Choroid plexus epithelial cell (primary cell): ENCODE measurements around the gene EFR3B.
"Not testable (repeated sequence)": the region's sequence is repeated elsewhere in the genome, so short reads cannot be mapped to it uniquely, and the experiment has no call there.

ENCODE experiments used
- DNase-seq: peaks from one replicate; pipeline ENCODE4 v3.0.0-alpha.2; 2010; ENCODE audit warnings: low read depth
- H3K4me3 ChIP-seq: 2 replicates; pipeline ENCODE4 v1.5.1; 2011; ENCODE audit warnings: low read depth, mild to moderate bottlenecking, control low read depth, low read length, moderate library complexity
- TF ChIP-seq, protein P1 (sequence below): conservative IDR thresholded peaks from 2 replicates; pipeline ENCODE4 v1.5.1; 2011; ENCODE audit warnings: low read depth, mild to moderate bottlenecking, control low read depth, inconsistent platforms, low read length, moderate library complexity

Gene EFR3B

GRCh38 chr2:25146896-25147295 lies 105.0 kb downstream of the EFR3B start:
- no peak for DNase-seq
- no peak overlapping the region for H3K4me3 ChIP-seq
- TF ChIP-seq, protein P1, sequence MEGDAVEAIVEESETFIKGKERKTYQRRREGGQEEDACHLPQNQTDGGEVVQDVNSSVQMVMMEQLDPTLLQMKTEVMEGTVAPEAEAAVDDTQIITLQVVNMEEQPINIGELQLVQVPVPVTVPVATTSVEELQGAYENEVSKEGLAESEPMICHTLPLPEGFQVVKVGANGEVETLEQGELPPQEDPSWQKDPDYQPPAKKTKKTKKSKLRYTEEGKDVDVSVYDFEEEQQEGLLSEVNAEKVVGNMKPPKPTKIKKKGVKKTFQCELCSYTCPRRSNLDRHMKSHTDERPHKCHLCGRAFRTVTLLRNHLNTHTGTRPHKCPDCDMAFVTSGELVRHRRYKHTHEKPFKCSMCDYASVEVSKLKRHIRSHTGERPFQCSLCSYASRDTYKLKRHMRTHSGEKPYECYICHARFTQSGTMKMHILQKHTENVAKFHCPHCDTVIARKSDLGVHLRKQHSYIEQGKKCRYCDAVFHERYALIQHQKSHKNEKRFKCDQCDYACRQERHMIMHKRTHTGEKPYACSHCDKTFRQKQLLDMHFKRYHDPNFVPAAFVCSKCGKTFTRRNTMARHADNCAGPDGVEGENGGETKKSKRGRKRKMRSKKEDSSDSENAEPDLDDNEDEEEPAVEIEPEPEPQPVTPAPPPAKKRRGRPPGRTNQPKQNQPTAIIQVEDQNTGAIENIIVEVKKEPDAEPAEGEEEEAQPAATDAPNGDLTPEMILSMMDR, result no peak

- TF ChIP-seq, protein P1, result no peak
- H3K4me3 ChIP-seq, result no peak overlapping the region
- no peak for DNase-seq
Observed at GRCh38 chr2:25149646-25150045, 107.8 kb downstream of the EFR3B start.

- DNase-seq, H3K4me3 ChIP-seq: not testable (repeated sequence)
Observed at GRCh38 chr2:25150993-25151392, 109.1 kb downstream of the EFR3B start.

GRCh38 chr2:25151718-25152117 lies 109.8 kb downstream of the EFR3B start:
- TF ChIP-seq, protein P1, result no peak
- DNase-seq, result no peak
- H3K4me3 ChIP-seq, result no peak overlapping the region

DNA sequence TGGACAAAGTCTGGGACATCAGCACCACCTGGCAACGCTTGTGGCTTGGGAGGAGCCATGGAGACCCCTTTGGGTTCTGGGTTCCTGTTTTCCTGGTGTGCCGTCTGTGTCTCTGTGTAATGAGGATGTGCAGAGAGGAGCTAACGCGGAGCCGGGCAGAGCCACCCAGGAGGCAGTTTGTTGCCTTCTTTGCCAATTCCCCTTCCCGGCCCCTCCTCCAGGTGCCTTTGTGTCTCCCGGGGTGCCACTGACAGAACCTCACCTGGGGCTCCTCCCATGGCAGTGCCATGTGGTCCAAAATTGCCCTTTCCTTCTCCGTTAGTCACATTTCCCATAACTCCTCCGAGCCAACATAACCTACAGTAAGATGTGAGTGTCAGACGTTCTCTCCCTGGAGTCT lies 113.5 kb downstream of the EFR3B start:
- DNase-seq, result no peak
- TF ChIP-seq, protein P1, result no peak
- no peak overlapping the region for H3K4me3 ChIP-seq

- TF ChIP-seq, protein P1, result no peak
- H3K4me3 ChIP-seq, result no peak overlapping the region
- DNase-seq, result no peak
Observed at GRCh38 chr2:25158096-25158852, 116.4 kb downstream of the EFR3B start.

DNA sequence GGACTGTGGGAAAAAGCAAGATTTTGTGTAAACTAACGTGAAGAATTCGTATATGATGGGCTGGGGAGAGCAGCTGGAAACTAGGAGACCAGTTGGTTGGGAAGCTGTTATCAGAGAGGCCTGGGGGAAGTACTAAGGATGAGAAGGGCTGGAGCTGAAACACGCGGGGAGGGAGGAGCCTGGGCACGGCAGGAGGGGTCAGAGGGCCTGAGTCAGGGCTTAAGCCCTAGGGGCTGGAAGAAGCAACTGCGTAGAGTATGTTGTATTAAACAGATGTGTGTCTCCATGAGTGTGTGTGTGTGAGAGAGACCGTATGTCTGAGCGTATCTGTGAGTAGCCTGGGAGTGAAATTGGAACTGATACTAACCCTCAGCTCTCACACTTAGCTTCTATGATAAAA lies 118.1 kb downstream of the EFR3B start:
- H3K4me3 ChIP-seq, result no peak overlapping the region
- DNase-seq, result no peak
- TF ChIP-seq, protein P1, result no peak
